GM19455 (cell line): ENCODE data around the gene CRACR2A.

ENCODE experiments used
- ATAC-seq: cut with Tn5 transposase; IDR thresholded peaks from one replicate; pipeline ENCODE4 v1.9.1; 2021; ENCODE audit not compliant: unreplicated experiment

Gene CRACR2A

GRCh38 chr12:3726456-3726855, 26.5 kb downstream of the CRACR2A start:
- no peak for ATAC-seq

DNA sequence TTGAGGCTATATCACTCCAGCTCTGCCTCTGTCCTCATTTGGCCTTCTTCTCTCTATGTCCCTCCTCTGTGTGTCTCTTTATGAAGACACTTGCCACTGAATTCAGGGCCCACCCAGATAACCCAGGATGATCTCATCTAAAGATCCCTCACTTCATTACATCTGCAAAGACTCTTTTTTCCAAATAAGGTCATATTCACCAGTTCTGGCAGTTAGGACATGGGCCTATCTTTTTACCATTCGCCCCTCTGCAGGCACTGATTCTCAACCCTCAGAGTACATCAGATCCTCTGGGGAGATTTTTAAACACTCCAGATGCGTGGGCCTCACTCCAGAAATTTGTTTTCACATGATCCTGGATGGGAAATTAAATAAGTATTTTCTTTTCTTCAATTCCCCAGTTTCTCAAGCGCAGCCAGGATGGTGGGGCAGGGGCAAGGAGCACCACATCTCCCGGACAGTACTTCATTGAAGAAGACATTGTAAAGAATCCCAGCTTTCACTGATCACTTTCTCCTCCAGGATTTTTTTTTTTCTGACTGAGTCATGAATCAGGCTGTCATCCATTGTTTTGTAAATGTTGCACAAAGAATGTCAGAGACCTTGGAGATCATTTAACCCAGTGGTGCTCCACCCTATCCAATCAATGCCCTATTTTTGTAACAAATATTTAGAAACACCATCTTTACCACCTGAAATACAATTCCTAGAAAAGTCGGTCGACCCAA, 27.4 kb downstream of the CRACR2A start:
- no peak for ATAC-seq

DNA sequence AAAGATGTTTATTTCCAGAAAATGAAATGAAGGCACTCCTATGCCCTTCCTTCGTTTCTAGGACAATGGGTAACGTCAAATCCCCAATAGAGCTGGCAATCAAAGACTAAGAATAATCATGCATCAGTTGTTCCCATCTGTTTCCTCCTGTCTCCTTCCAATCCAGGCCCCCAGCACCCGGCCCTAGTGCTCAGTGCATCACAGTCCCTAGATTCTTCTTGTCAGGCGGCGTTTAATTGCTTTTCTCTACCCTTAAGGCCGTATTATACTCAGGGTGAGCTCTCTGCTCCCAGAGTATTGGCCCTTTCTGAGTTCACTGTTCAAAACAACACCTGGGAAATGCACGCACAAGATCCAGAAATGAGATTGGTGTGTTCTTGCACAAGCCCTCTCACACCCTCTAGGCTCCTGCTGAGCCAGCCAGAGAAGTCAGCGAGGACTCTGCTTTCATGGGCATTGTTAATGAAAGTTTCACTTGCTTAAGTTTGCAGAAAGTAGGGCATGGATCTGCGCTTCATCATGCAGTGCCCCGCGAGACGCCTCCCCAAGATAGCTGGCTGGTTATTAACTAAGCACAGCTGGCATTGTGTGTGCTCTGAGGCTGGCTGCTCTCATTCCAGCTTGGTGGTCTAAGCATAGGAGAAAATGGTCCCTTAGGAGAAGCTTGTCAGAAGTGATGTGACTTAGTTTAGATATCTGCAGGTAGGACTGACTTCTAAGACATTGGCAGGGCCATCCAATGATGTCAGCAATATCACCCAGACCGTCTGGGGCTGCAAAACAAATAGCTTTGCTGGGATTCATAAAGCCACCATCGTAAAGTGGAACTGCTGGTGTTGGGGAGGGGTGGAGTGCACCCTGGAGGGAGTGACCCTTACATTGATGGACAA, 28.7 kb downstream of the CRACR2A start:
- ATAC-seq: no peak

DNA sequence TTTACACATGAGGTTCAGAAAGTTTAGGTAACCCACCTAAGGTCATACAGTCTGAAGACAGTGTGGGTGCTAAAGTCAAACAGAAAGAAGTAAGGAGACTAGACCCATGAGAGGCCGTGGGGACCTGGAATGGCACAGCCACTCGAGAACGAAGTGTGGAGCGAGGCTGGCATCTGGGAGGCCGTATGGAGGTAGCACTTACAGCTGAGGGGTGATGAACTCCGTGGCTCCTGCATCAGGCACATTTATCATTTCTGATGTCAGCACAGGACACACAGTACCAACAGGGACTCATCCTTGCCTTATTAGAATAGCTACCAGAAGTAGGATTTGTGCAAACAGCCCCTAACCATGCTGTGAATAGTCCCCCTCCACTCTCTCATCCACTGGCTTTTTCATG, 30.5 kb downstream of the CRACR2A start:
- ATAC-seq: no peak

GRCh38 chr12:3720772-3721171, 32.1 kb downstream of the CRACR2A start:
- no peak for ATAC-seq

DNA sequence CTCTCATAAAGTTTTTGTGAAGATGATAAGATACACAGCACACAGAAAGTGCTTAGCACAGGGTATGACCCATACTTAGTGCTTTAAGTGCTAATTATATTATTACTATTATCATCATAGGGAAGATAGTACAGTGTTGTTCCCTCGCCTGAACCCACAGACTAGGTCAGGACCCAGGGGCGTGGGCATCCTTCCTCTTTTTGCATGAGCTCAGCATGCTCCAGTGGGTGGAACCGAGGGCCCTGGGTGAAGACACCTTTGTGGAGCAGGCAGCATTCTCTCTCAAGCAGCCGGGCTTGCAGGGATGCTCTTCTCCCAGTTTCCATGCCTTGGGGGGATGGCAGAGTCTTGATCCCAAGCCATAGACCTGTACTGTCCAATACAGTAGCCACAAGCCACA, 34.8 kb downstream of the CRACR2A start:
- no peak for ATAC-seq

DNA sequence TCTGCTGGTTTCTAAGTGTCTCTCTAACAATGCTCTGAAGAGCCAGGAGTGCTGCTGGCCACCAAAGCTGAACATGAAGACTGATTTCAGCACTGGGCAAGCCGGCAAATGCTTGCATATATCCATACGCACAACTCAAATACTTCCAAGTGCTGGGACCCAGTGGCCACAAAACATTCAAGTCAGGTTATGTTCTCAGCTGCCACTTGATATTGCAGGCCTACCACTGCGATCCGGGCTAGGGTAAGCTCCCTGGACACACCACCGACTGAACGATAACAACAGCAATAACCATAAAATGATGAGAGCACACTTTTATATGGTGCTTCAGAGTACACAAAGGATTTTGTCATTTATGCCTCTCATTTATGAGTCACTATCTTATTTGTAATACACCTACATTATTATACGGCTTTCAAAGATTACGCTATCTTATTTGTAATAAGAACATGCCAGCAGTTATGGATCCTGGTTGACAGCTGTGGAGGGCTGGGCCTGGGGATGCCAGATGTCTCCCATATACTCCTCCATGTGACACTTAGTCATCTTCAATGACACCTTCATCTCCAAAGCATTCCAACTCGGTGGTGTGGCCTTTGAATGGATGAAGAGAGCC, 35.5 kb downstream of the CRACR2A start:
- no peak for ATAC-seq

- ATAC-seq: no peak
Measured at GRCh38 chr12:3715999-3716398, 36.9 kb downstream of the CRACR2A start.

DNA sequence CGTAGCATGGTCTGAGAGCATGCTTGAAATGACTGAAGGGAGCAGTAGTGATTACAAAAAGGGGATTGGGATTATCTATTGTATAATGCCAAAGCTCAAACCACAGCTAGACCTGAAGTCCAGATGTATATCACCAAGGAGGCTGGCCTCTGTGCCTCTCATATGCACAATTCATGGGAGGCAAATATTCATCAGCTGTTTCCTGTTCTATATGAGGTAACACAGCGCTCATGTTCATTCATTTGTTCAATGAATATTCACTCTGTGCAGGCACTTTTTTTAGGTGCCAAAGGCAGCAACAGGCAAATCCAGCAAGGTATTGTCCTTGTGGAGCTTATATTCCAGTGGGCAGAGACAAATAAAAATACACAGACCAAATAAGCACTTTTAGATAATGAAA, 39.0 kb downstream of the CRACR2A start:
- no peak for ATAC-seq

DNA sequence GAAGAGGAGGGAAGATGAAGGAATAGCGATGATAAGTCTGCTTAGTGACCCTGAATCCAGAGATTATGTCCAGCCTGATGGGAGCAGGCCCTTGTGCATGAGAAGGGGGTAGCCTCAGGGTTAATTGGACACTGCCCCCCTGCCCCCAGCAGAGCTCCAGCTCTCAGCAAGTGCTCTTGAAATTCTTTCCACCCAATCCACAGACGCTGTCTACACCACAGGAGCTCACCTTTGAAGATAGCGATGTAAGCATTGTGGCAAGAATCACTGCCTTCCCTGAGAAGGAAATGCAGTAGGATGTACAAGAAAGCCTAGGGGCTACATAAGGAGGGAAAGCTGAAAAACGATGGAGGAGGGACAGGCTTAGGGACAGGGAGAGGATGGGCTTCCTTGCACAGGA, 39.4 kb downstream of the CRACR2A start:
- no peak for ATAC-seq

DNA sequence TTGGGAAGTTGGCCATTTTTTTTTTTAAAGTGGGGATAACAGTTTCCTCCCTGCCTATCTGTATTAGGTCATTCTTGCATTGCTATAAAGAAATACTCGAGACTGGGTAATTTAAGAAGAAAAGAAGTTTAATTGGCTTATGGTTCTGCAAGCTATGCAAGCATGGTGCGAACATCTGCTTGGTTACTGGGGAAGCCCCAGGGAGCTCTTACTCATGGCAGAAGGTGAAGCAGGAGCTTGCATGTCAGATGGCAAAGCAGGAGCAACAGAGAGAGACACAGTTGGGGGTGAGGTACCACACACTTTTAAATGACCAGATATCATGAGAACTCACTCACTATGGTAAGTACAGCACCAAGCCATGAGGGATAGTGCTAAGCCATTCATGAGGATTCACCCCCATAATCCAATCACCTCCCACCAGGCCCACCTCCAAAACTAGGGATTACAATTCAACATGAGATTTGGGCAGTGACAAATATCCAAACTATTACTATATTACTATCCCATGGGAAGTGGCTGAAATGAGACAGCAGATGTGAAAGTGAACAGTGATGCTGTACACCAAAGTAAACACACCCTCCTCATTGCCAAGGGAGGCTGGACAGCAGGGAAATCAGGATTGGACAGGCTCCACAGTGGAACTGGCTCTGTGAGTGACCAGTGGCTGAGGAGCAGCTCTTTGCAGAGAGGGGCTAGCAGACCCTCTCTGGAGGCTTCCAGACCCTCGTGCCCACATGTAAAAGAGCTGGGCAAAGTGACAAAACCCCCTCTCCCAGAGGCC, 40.5 kb downstream of the CRACR2A start:
- no peak for ATAC-seq

DNA sequence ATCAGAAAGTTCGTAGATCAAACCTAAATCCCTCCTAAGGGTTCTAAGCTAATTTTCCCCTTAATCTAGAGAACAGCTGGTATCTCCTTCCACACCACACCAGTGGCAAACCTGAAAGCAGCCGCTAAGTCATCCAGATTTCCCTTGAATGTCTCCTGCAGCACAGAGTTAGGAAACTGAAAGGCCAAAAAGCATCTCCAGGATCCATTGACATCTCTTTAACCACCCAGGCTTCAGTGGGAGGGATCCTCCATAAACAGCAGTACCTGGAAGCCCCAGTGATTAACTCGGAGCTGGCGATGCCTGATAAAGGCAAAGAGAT, 47.6 kb downstream of the CRACR2A start:
- ATAC-seq: no peak

GRCh38 chr12:3704512-3705353, 48.2 kb downstream of the CRACR2A start:
- no peak for ATAC-seq

DNA sequence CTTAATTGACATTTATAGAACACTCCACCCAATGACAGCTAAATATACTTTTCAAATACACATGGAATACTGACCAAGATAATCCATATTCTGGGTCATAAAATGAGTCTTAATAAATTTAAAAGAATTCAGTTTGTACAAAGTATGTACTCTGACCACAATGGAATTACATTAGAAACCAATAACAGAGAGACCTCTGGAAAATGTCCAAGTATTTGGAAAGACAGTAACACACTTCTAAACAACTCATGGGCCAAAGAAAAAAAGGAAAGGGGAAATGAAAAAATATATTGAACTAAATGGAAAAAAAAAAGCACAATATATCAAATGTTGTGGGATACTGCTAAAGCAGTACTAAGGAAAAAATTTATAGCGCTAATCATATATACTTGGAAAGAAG, 52.0 kb downstream of the CRACR2A start:
- ATAC-seq: no peak

DNA sequence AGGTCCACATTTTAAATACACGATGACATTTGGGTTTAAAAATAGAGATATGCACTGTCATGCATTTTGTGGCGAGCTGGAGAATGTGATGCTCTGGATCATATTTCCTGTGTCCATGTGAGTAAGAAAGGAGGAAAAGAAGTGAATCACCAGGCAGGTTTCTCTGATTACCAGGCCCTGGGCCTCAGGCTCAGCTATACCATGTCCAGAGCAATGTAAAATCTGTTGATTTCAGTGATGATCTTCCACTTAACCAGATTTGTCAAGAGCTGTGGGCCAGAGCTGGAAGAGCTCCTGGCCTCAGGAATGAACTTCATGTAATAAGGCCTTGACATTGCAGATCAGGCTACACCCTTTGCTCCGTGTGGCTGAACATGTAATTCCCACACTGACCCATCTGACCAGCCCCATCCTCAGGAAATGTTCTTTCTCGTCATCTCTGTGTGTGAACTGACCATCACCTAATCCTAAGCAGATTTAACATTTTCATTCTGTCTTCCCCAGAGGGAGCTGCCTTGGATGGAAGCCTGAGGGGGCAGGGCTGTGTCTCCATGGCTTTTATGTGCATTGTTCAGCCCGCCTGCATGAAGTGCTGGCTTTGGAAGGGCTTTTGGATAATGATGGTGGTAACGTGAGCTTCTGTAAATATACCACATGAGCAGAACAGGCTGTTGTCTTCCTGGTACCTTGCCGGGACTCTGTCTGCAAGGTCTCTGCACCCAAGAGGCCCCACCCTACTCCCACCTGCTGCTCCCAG, 54.5 kb downstream of the CRACR2A start:
- ATAC-seq: no peak

DNA sequence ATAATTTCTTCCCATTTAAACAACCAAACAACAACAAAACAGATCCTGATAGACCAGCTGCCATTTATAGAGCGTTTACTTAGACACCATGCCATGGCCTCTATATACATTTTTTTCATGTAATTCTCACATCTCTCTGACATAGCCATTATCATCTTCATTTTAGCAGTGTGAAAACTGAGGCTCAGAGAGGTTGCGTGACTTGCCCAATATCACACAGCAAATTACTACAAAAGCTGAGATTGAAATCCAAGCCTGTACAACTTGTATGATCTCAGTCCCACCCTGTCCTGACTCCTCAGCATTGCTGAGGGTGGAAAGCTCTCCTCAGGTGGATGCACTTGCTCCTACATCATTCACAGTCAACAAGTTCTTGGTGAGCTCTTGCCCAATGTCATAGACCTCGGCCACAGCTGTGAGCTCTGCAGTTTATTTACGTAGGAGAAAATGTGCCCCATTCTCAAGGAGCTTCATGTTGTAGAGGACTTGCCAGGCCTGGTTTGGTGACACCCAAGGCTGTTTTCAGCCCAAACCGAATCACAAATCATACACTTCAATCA, 55.5 kb downstream of the CRACR2A start:
- no peak for ATAC-seq

DNA sequence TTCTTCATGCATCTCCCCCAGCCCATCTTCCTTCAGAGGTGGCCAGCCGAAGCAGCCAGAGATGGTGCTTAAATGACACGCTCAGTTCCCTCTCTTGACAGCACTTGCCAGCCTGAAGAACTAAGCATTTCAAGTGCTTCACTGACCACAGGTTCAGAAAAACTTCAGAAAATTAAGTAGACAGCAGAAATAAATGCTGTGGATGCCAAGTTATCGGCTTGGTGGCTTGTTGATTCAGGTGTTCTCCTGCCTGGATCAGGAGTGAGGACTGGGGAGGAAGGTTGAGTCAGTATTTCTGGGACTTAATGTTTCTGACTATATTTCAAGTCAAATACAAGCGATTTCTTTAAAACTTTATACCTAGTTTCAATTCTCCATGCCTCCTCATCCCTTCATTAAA, 58.2 kb downstream of the CRACR2A start:
- ATAC-seq: no peak

GRCh38 chr12:3692616-3693365, 60.1 kb downstream of the CRACR2A start:
- no peak for ATAC-seq

GRCh38 chr12:3686463-3686862, 66.4 kb downstream of the CRACR2A start:
- no peak for ATAC-seq
